NCI-H345 (cell line): ENCODE data around the gene STRN.
"Not testable (repeated sequence)": the region's sequence is repeated elsewhere in the genome, so short reads cannot be mapped to it uniquely, and the experiment has no call there.

ENCODE experiments used
- DNase-seq: peaks from one replicate; lab custom pipeline; 2025; lab: John Stamatoyannopoulos, UW

STRN gene

GRCh38 chr2:36912695-36913094 is 53.6 kb downstream of the STRN start:
- no peak for DNase-seq

- DNase-seq: no peak
These were observed 55.3 kb downstream of the STRN start for GRCh38 chr2:36911012-36911411.

DNA sequence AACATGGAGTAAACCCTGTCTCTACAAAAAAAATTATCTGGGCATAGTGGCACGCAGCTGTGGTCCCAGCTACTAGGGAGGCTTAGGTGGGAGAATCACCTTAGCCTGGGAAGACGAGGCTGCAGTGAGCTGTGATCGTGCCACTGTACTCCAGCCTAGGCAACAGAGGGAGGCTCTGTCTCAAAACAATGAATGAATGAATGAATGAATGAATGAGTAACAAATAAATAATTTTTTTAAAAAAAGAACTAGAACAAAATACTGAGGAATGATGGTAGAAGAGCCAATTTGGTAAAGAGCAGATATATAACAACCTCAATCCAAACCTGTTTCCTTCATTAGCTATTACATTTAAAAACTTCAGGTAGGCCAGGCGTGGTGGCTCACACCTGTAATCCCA is 60.1 kb downstream of the STRN start:
- no peak for DNase-seq

GRCh38 chr2:36904636-36905035 is 61.7 kb downstream of the STRN start:
- DNase-seq: no peak

GRCh38 chr2:36902385-36903120 is 63.8 kb downstream of the STRN start:
- no peak for DNase-seq

DNA sequence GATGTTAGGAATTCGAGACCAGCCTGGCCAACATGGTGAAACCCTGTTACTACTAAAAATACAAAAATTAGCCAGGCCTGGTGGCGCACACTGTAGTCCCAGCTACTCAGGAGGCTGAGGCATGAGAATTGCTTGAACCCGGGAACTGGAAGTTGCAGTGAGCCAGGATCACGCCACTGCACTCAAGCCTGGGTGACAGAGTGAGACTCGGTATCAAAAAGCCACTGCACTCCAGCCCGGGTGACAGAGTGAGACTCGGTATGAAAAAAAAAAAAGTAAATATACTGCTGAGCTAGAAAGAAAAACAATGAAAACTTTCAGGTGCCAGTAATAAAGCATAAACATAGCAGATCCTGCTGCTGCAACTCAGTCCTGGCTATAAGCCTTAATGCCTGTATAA is 73.5 kb downstream of the STRN start:
- no peak for DNase-seq

- DNase-seq: no peak
These were observed 76.5 kb downstream of the STRN start for GRCh38 chr2:36889795-36890194.

DNA sequence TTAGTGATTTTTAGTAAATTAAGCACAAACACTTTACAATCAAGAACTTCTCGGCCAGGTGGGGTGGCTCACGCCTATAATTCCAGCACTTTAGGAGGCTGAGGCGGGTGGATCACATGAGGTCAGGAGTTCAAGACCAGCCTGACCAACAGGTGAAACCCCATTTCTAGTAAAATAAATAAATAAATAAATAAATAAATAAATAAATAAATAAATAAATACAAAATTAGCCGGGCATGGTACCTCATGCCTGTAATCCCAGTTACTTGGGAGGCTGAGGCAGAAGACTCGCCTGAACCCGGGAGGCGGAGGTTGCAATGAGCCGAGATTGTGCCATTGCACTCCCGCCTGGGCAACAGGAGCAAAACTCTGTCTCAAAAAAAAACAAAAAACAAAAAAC is 79.2 kb downstream of the STRN start:
- DNase-seq: not testable (repeated sequence)

DNA sequence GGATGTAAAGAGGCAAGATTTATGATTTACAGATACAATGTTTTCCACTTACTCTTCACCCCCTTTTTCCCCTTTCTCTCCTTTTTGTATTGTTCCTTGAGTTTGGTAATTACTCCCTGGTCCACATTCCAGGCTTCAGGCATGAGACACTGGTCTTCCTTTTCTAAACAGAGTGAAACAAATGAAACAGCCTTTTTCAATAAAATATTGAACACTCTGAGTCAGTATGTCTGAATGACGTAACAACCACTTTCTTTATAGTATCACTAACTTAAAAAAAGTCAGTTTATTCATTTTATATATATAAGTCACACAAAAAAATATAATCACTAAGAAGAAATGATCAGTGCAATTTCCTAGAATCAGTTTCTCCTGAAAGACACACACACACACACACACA is 79.7 kb downstream of the STRN start:
- no peak for DNase-seq

GRCh38 chr2:36885605-36886004 is 80.7 kb downstream of the STRN start:
- no peak for DNase-seq

- DNase-seq: no peak
These were observed 83.8 kb downstream of the STRN start for GRCh38 chr2:36882532-36882931.

GRCh38 chr2:36881816-36882215 is 84.5 kb downstream of the STRN start:
- no peak for DNase-seq

GRCh38 chr2:36878429-36878828 is 87.9 kb downstream of the STRN start:
- DNase-seq: no peak

GRCh38 chr2:36871068-36871707 is 95.1 kb downstream of the STRN start:
- DNase-seq: no peak

DNA sequence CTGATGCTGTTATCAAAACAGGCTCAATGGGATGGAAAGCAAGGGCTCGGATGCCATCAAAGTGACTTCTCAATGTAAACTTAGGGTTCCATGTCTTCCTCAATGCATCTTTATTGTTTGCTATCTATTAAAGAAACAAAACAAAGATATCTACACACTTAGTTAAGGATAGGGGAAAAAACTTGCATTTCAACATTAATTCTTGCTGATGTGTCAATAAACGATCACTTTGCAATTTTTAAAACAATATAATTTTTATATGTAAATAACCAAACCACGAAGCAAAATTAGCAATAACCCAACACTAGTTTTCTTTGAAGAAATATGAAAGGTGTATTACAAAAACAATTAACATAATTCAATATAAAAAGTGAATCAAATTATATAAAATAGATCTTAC is 96.7 kb downstream of the STRN start:
- DNase-seq: no peak

- no peak for DNase-seq
These were observed 104.4 kb downstream of the STRN start for GRCh38 chr2:36861896-36862295.

DNA sequence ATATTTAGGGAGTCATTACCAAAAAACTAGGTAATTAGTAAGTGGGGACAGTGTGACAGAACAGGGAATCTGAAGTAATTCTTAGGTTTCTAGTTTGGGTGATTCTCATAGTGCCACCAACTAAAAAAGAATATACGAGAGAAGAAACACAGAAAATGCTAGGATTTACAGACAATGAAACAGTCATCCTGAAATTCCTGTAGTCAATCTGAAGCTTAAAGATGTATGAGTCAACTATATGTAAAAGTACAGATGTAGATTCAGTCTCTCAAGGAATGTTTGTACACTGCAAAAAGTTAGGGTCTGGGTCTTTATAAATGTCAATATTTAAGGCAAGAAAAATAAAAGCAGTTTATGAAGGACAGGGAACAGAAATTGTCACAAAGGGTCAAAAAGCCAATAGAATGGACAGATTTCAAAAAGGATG is 107.0 kb downstream of the STRN start:
- DNase-seq: no peak

GRCh38 chr2:36858551-36859365 is 107.6 kb downstream of the STRN start:
- no peak for DNase-seq

- DNase-seq: no peak
These were observed 108.6 kb downstream of the STRN start for GRCh38 chr2:36857713-36858112.

DNA sequence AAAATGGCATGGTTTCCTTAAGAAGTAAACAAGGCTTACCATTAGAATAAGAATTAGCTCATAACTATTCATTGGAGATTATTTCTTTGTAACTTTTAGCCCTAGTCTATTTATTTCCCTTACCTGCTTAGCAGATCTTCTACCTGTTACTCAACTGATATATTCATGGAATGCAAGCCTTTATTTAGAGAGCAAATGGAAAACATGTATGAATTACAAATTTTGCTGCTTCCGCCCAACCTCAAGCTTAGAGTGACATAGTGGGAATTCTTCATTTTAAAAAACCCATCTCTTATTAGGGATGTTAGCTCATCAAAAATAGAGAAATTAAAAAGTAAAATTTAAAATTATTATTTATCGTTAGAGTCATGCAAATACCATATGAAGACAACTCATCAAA is 110.9 kb downstream of the STRN start:
- no peak for DNase-seq

DNA sequence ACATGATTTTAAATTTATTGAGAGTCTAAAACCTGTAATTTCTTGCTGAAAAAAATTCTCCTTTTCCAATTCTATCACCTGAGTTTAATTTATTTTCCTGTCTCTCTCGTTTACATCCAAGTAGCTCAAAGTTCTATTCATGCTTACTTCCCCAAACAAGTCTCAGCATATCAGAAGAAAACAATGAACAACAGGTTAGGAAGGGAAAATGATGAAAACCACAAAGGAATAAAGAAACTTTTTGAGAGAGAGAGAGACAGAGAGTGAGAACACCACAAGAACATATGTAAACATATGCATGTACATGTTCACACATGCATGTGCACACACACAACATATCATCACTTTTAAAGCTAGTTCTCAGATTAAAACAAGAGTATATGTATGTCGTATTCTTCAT is 112.1 kb downstream of the STRN start:
- DNase-seq: no peak

- DNase-seq: no peak
These were observed 117.1 kb downstream of the STRN start for GRCh38 chr2:36849265-36849664.

DNA sequence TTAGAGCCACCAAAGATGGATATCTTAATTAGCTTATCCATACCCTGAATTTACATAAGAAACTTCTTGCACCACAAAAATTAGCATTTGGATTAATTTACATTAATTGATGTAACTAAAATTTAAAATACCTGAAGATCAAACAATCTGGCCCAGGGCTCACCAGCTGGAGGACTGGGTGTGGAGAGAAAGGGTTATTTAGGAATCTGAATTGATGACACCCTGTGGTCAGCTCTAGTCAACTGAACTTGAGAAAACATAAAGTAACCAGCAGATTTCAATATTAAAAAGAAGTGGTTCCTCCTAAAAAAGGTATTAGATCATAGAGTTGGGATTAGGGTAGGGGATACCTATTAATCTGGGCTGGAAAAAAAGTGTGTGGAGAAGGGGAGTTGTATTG is 122.5 kb downstream of the STRN start:
- no peak for DNase-seq
